ENCODE measurements around the gene SNX33.

Gene SNX33

GRCh38 chr15:75647370-75648155 lies at the start of gene SNX33:
Gene SNX33, plus strand, starts transcription at chr15:75647912. Its CDS starts 1,191 bp downstream, at chr15:75649103.
- TF ChIP-seq CTCF (IDR thresholded peaks at IDR 0.05; ENCODE audit: borderline replicate concordance, insufficient read depth, low read depth, low read length): peak; percentile 76
- H3K4me3 ChIP-seq (ENCODE audit: low read depth, low read length): peak within 1 kb of the TSS; percentile 85

GRCh38 chr15:75598361-75598760 lies 49.4 kb upstream of the SNX33 start:
- TF ChIP-seq CTCF (IDR thresholded peaks at IDR 0.05; ENCODE audit: borderline replicate concordance, insufficient read depth, low read depth, low read length): no peak
- no peak overlapping the region for H3K4me3 ChIP-seq (ENCODE audit: low read depth, low read length)

- TF ChIP-seq CTCF (IDR thresholded peaks at IDR 0.05; ENCODE audit: borderline replicate concordance, insufficient read depth, low read depth, low read length): no peak
- H3K4me3 ChIP-seq (ENCODE audit: low read depth, low read length): no peak overlapping the region
These were observed 48.3 kb upstream of the SNX33 start for GRCh38 chr15:75599401-75599800.

GRCh38 chr15:75606026-75606425 lies 41.7 kb upstream of the SNX33 start:
- H3K4me3 ChIP-seq (ENCODE audit: low read depth, low read length): no peak overlapping the region
- TF ChIP-seq CTCF (IDR thresholded peaks at IDR 0.05; ENCODE audit: borderline replicate concordance, insufficient read depth, low read depth, low read length): no peak

- no peak overlapping the region for H3K4me3 ChIP-seq (ENCODE audit: low read depth, low read length)
- no peak for TF ChIP-seq CTCF (IDR thresholded peaks at IDR 0.05; ENCODE audit: borderline replicate concordance, insufficient read depth, low read depth, low read length)
These were observed 40.7 kb upstream of the SNX33 start for GRCh38 chr15:75606711-75607699.

GRCh38 chr15:75616766-75617165 lies 30.9 kb upstream of the SNX33 start:
- no peak overlapping the region for H3K4me3 ChIP-seq (ENCODE audit: low read depth, low read length)

More at GRCh38 chr15:75616766-75617165, 30.9 kb upstream of the SNX33 start:
- TF ChIP-seq CTCF (IDR thresholded peaks at IDR 0.05; ENCODE audit: borderline replicate concordance, insufficient read depth, low read depth, low read length): no peak
